HG03521 (cell line): ENCODE measurements around the gene MSTN.
"Not testable (repeated sequence)": the region's sequence is repeated elsewhere in the genome, so short reads cannot be mapped to it uniquely, and the experiment has no call there.

Source experiments
- ATAC-seq: cut with Tn5 transposase; IDR thresholded peaks from one replicate; pipeline ENCODE4 v1.9.1; 2021; ENCODE audit warnings: mild to moderate bottlenecking, moderate library complexity; ENCODE audit not compliant: unreplicated experiment

Gene MSTN

GRCh38 chr2:190065839-190066238 is 3.3 kb upstream of the MSTN start:
- no peak for ATAC-seq

- ATAC-seq: no peak
Measured at GRCh38 chr2:190063624-190064023, 1.1 kb upstream of the MSTN start.

GRCh38 chr2:190062053-190062452 is 476 bp downstream of the MSTN start:
- ATAC-seq: no peak

- no peak for ATAC-seq
Measured at GRCh38 chr2:190060626-190061025, 1.9 kb downstream of the MSTN start.

GRCh38 chr2:190060019-190060418 is 2.5 kb downstream of the MSTN start:
- ATAC-seq: no peak

GRCh38 chr2:190053426-190053825 is 9.1 kb downstream of the MSTN start:
- ATAC-seq: no peak

GRCh38 chr2:190052307-190052706 is 10.2 kb downstream of the MSTN start:
- no peak for ATAC-seq

GRCh38 chr2:190051223-190051622 is 11.3 kb downstream of the MSTN start:
- ATAC-seq: no peak

- no peak for ATAC-seq
Measured at GRCh38 chr2:190050001-190050400, 12.5 kb downstream of the MSTN start.

- no peak for ATAC-seq
Measured at GRCh38 chr2:190044866-190045265, 17.7 kb downstream of the MSTN start.

- ATAC-seq: no peak
Measured at GRCh38 chr2:190043441-190043840, 19.1 kb downstream of the MSTN start.

- ATAC-seq: no peak
Measured at GRCh38 chr2:190036071-190036470, 26.5 kb downstream of the MSTN start.

GRCh38 chr2:190034417-190034816 is 28.1 kb downstream of the MSTN start:
- not testable (repeated sequence) for ATAC-seq

- ATAC-seq: no peak
Measured at GRCh38 chr2:190031969-190032618, 30.4 kb downstream of the MSTN start.

- peak; percentile 59 for ATAC-seq
Measured at GRCh38 chr2:190023860-190024259, 38.7 kb downstream of the MSTN start.

- ATAC-seq: no peak
Measured at GRCh38 chr2:190020720-190021119, 41.8 kb downstream of the MSTN start.

GRCh38 chr2:190017837-190018236 is 44.7 kb downstream of the MSTN start:
- no peak for ATAC-seq

- ATAC-seq: not testable (repeated sequence)
Measured at GRCh38 chr2:190015969-190016368, 46.6 kb downstream of the MSTN start.
